GM23338 (cell line): Measurements from ENCODE around the gene RNF213. TPM values are rescaled to one million over a fixed set of nuclear protein-coding genes. Genes with fewer than 3 reads are reported as not detected.

ENCODE experiments used
- ATAC-seq: fragments of 200-7000 bp; cut with Tn5 transposase; 3 replicates; pipeline ENCODE4 v1.9.1; 2020
- DNase-seq: peaks from one replicate; pipeline ENCODE4 v3.0.0-alpha.2; 2015; ENCODE audit warnings: low spot score
- H2AFZ ChIP-seq: fragments of 200-600 bp; sonication (generic); 2 replicates; pipeline ENCODE4 v1.8.0; 2016; ENCODE audit warnings: antibody characterized with exemption, mild to moderate bottlenecking, moderate library complexity
- H3F3A ChIP-seq: fragments of 200-600 bp; sonication (generic); replicated peaks from 2 replicates; pipeline ENCODE4 v1.8.0; 2017; ENCODE audit warnings: antibody characterized with exemption, mixed run types, low read depth
- H3K27ac ChIP-seq: fragments of 200-600 bp; sonication (generic); 2 replicates; pipeline ENCODE4 v1.6.1; 2016; ENCODE audit warnings: low read depth
- H3K27me3 ChIP-seq: fragments of 200-600 bp; sonication (generic); 2 replicates; pipeline ENCODE4 v1.8.0; 2016; ENCODE audit warnings: mild to moderate bottlenecking, mixed run types, moderate library complexity; ENCODE audit not compliant: insufficient read depth
- H3K36me3 ChIP-seq: fragments of 200-600 bp; sonication (generic); 2 replicates; pipeline ENCODE4 v1.8.0; 2016; ENCODE audit warnings: mild to moderate bottlenecking; ENCODE audit not compliant: insufficient read depth
- H3K4me1 ChIP-seq: fragments of 200-600 bp; sonication (generic); 2 replicates; pipeline ENCODE4 v1.8.0; 2016; ENCODE audit warnings: mild to moderate bottlenecking, moderate library complexity; ENCODE audit not compliant: insufficient read depth
- H3K4me2 ChIP-seq: fragments of 200-600 bp; sonication (generic); 2 replicates; pipeline ENCODE4 v1.7.1; 2017; ENCODE audit warnings: mixed run types
- H3K4me3 ChIP-seq: fragments of 200-600 bp; sonication (generic); 2 replicates; pipeline ENCODE4 v1.6.1; 2016; ENCODE audit warnings: mixed run types
- H3K79me2 ChIP-seq: fragments of 200-600 bp; sonication (generic); replicated peaks from 2 replicates; pipeline ENCODE4 v1.8.0; 2017; ENCODE audit warnings: mild to moderate bottlenecking; ENCODE audit not compliant: insufficient read depth
- H3K9me2 ChIP-seq: fragments of 200-600 bp; sonication (generic); 2 replicates; pipeline ENCODE4 v1.8.0; 2017; ENCODE audit not compliant: insufficient read depth
- H4K20me1 ChIP-seq: fragments of 200-600 bp; sonication (generic); replicated peaks from 2 replicates; pipeline ENCODE4 v1.8.0; 2017; ENCODE audit warnings: mild to moderate bottlenecking; ENCODE audit not compliant: insufficient read depth
- H3K27ac Mint-ChIP-seq: 2 replicates; pipeline ENCODE4 v1.8.0; 2020; ENCODE audit warnings: inconsistent platforms, mild to moderate bottlenecking, moderate library complexity, mixed read lengths
- H3K27me3 Mint-ChIP-seq: 3 replicates; pipeline ENCODE4 v1.8.0; 2022; ENCODE audit warnings: low read depth, mild to moderate bottlenecking, moderate library complexity, mixed read lengths, inconsistent platforms; ENCODE audit not compliant: insufficient read depth, poor library complexity
- H3K36me3 Mint-ChIP-seq: 3 replicates; pipeline ENCODE4 v1.8.0; 2021; ENCODE audit warnings: low read depth, mild to moderate bottlenecking, inconsistent platforms, moderate library complexity, mixed read lengths
- H3K4me1 Mint-ChIP-seq: 3 replicates; pipeline ENCODE4 v1.8.0; 2020; ENCODE audit warnings: mild to moderate bottlenecking, inconsistent platforms, mixed read lengths
- H3K4me3 Mint-ChIP-seq: 3 replicates; pipeline ENCODE4 v1.8.0; 2021; ENCODE audit warnings: moderate library complexity, mild to moderate bottlenecking, inconsistent platforms, mixed read lengths
- H3K9me3 Mint-ChIP-seq: 3 replicates; pipeline ENCODE4 v1.8.0; 2020; ENCODE audit warnings: moderate library complexity, mild to moderate bottlenecking, inconsistent platforms, mixed read lengths
- CREB1 ChIP-seq: fragments of 250-450 bp; sonication (Bioruptor Pico); IDR thresholded peaks from 2 replicates; pipeline ENCODE4 v1.5.0; 2020; ENCODE audit warnings: low read depth, mild to moderate bottlenecking, moderate library complexity
- CTCF ChIP-seq, 2 experiments: fragments of 200-600 bp in 1 of 2; sonication (generic) in 1 of 2; conservative IDR thresholded peaks; 2 replicates each; pipeline versions ENCODE4 v1.5.1 to v1.6.1; 2016 to 2017; ENCODE audit warnings: antibody characterized with exemption in 2 of 2, low read depth in 2 of 2, mild to moderate bottlenecking in 2 of 2, moderate library complexity in 1 of 2
- ETS1 ChIP-seq: IDR thresholded peaks from 2 replicates; pipeline ENCODE4 v1.6.1; 2016; ENCODE audit warnings: antibody characterized with exemption
- EZH2 ChIP-seq: fragments of 200-600 bp; sonication (generic); IDR thresholded peaks from one replicate; pipeline ENCODE4 v1.8.0; 2017; ENCODE audit warnings: antibody characterized with exemption, mild to moderate bottlenecking, low read depth; ENCODE audit not compliant: unreplicated experiment
- EZH2phosphoT487 ChIP-seq: fragments of 200-600 bp; sonication (generic); IDR thresholded peaks from one replicate; pipeline ENCODE4 v1.8.1; 2018; ENCODE audit warnings: antibody characterized with exemption; ENCODE audit not compliant: unreplicated experiment
- JUNB ChIP-seq: IDR thresholded peaks from one replicate; pipeline ENCODE4 v1.6.1; 2016; ENCODE audit warnings: antibody characterized with exemption; ENCODE audit not compliant: unreplicated experiment
- NANOG ChIP-seq: IDR thresholded peaks from 2 replicates; pipeline ENCODE4 v1.6.1; 2016; ENCODE audit warnings: antibody characterized with exemption, borderline replicate concordance
- POLR2AphosphoS5 ChIP-seq: IDR thresholded peaks from 2 replicates; pipeline ENCODE4 v1.6.1; 2016; ENCODE audit warnings: antibody characterized with exemption, low read depth
- REST ChIP-seq: IDR thresholded peaks from one replicate; pipeline ENCODE4 v1.6.1; 2018; ENCODE audit warnings: antibody characterized with exemption; ENCODE audit not compliant: unreplicated experiment
- STAT1 ChIP-seq: IDR thresholded peaks from one replicate; pipeline ENCODE4 v1.6.1; 2016; ENCODE audit warnings: antibody characterized with exemption; ENCODE audit not compliant: unreplicated experiment
- ZNF114 ChIP-seq: fragments of 250-450 bp; sonication (Bioruptor Pico); IDR thresholded peaks from 2 replicates; pipeline ENCODE4 v1.5.0; 2020; ENCODE audit warnings: mild to moderate bottlenecking, moderate library complexity
- ZNF331 ChIP-seq: fragments of 250-450 bp; sonication (Bioruptor Pico); IDR thresholded peaks from 2 replicates; pipeline ENCODE4 v1.5.0; 2020; ENCODE audit warnings: low read depth, mild to moderate bottlenecking, moderate library complexity
- polyA plus RNA-seq: library from polyadenylated mRNA; unstranded; fragments of >200 nt; fragmentation: Nextera tagmentation; extraction: Ambion mirVana; gene quantifications from 2 replicates; pipeline ENCODE4 v1.2.1, GENCODE V29; 2016
- total RNA-seq: library from RNA; depleted of rRNA; stranded (reverse); fragments of >200 nt; shearing (Covaris generic); gene quantifications from 2 replicates; pipeline ENCODE4 v1.2.3, GENCODE V29; 2014
- TF ChIP-seq, protein P1 (sequence below): fragments of 250-450 bp; sonication (Bioruptor Pico); IDR thresholded peaks from 2 replicates; pipeline ENCODE4 v1.5.0; 2020; ENCODE audit warnings: mild to moderate bottlenecking, moderate library complexity

Gene RNF213
- total and polyA plus RNA-seq, 2 experiments from 2014 or later = 21.2 to 67.2 TPM

DNA sequence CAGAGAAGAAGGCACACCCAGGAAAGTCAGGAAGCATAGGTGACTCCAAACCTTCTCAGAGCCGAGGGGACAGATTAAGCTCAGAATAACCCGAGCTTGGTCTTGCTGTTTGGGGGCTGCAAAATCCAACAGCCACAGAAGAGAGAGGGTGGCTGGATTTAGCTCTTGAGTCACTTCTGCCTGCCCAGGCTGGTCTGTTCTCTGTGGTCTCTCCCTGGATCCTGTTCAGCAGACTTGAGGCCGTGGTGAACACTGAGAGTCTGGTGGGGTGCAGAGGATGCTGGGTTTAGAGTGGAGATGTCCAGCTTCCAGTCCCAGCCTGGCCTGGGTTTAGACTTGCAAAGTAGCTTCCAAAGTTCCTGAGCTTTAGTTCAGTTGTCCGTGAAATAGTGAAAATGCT lies 31.6 kb upstream of the RNF213 start (continued):
- no peak for TF ChIP-seq NANOG
- no peak for TF ChIP-seq EZH2
- no peak for TF ChIP-seq JUNB
- TF ChIP-seq ZNF331 = no peak

GRCh38 chr17:80232438-80232837 lies 28.2 kb upstream of the RNF213 start:
- TF ChIP-seq CTCF (conservative IDR thresholded peaks at IDR 0.05; ENCODE audit: low read depth in 2 of 2) = no peak
- no peak for TF ChIP-seq EZH2
- TF ChIP-seq ZNF114 (CRISPR knock-in tag) = no peak
- TF ChIP-seq STAT1 = no peak
- no peak for TF ChIP-seq NANOG
- TF ChIP-seq ETS1 = no peak
- TF ChIP-seq CREB1 = no peak
- TF ChIP-seq JUNB = no peak
- TF ChIP-seq POLR2AphosphoS5 = no peak
- TF ChIP-seq ZNF331 = no peak
- TF ChIP-seq, protein P1, sequence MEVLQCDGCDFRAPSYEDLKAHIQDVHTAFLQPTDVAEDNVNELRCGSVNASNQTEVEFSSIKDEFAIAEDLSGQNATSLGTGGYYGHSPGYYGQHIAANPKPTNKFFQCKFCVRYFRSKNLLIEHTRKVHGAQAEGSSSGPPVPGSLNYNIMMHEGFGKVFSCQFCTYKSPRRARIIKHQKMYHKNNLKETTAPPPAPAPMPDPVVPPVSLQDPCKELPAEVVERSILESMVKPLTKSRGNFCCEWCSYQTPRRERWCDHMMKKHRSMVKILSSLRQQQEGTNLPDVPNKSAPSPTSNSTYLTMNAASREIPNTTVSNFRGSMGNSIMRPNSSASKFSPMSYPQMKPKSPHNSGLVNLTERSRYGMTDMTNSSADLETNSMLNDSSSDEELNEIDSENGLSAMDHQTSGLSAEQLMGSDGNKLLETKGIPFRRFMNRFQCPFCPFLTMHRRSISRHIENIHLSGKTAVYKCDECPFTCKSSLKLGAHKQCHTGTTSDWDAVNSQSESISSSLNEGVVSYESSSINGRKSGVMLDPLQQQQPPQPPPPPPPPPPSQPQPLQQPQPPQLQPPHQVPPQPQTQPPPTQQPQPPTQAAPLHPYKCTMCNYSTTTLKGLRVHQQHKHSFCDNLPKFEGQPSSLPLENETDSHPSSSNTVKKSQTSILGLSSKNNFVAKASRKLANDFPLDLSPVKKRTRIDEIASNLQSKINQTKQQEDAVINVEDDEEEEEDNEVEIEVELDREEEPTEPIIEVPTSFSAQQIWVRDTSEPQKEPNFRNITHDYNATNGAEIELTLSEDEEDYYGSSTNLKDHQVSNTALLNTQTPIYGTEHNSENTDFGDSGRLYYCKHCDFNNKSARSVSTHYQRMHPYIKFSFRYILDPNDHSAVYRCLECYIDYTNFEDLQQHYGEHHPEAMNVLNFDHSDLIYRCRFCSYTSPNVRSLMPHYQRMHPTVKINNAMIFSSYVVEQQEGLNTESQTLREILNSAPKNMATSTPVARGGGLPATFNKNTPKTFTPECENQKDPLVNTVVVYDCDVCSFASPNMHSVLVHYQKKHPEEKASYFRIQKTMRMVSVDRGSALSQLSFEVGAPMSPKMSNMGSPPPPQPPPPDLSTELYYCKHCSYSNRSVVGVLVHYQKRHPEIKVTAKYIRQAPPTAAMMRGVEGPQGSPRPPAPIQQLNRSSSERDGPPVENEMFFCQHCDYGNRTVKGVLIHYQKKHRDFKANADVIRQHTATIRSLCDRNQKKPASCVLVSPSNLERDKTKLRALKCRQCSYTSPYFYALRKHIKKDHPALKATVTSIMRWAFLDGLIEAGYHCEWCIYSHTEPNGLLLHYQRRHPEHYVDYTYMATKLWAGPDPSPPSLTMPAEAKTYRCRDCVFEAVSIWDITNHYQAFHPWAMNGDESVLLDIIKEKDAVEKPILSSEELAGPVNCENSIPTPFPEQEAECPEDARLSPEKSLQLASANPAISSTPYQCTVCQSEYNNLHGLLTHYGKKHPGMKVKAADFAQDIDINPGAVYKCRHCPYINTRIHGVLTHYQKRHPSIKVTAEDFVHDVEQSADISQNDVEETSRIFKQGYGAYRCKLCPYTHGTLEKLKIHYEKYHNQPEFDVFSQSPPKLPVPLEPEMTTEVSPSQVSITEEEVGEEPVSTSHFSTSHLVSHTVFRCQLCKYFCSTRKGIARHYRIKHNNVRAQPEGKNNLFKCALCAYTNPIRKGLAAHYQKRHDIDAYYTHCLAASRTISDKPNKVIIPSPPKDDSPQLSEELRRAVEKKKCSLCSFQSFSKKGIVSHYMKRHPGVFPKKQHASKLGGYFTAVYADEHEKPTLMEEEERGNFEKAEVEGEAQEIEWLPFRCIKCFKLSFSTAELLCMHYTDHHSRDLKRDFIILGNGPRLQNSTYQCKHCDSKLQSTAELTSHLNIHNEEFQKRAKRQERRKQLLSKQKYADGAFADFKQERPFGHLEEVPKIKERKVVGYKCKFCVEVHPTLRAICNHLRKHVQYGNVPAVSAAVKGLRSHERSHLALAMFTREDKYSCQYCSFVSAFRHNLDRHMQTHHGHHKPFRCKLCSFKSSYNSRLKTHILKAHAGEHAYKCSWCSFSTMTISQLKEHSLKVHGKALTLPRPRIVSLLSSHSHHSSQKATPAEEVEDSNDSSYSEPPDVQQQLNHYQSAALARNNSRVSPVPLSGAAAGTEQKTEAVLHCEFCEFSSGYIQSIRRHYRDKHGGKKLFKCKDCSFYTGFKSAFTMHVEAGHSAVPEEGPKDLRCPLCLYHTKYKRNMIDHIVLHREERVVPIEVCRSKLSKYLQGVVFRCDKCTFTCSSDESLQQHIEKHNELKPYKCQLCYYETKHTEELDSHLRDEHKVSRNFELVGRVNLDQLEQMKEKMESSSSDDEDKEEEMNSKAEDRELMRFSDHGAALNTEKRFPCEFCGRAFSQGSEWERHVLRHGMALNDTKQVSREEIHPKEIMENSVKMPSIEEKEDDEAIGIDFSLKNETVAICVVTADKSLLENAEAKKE = no peak
- no peak for TF ChIP-seq REST
- TF ChIP-seq EZH2phosphoT487 = no peak
- Histone ChIP-seq H3K4me3 (no peak overlapping the region), H3K9me2 (no peaks in the 10 kb centered on the region), H3K27ac (no peak overlapping the region), H3K79me2 (no peaks in the 10 kb centered on the region), H2AFZ (no peak overlapping the region), H3F3A (no peaks in the 10 kb centered on the region; the same call in 1 of the 2 replicates), H4K20me1 (no peaks in the 10 kb centered on the region), H3K4me1 (no peaks in the 10 kb centered on the region), H3K4me2 (no peak overlapping the region), H3K27me3 (no peaks in the 10 kb centered on the region), H3K36me3 (peaks cover 12% of the 10 kb centered on the region)
- Mint-ChIP-seq H3K4me3 (no peak overlapping the region), H3K4me1 (no peaks in the 10 kb centered on the region), H3K27ac (no peak overlapping the region), H3K27me3 (peaks cover 4% of the 10 kb centered on the region), H3K36me3 (peaks cover 39% of the 10 kb centered on the region), H3K9me3 (peaks cover 18% of the 10 kb centered on the region)
- ATAC-seq = no peak
- no peak for DNase-seq
